IMR-90 (cell line): ENCODE measurements around the gene CD80. TPM values are rescaled to one million over a fixed set of nuclear protein-coding genes. Genes with fewer than 3 reads are reported as not detected.

Experiments used
- ATAC-seq: fragments of 200-7000 bp; cut with Tn5 transposase; 2 replicates; pipeline ENCODE4 v1.9.1; 2020; ENCODE audit warnings: low read depth, mild to moderate bottlenecking, moderate library complexity
- BruUV-seq: library from RNA; stranded (reverse); fragments of 400-500 nt; replicated peaks from 2 replicates; lab custom pipeline; 2021; lab: Mats Ljungman, UMichigan
- CTCF ChIA-PET: fragments of 300-600 bp; formaldehyde crosslinking; extraction: SDS; loops from one replicate; lab custom pipeline; 2021; ENCODE audit warnings: antibody characterized with exemption; lab: Yijun Ruan, JAX
- POLR2A ChIA-PET: fragments of 300-600 bp; sonication (Branson Sonifier 250); formaldehyde crosslinking; loops from one replicate; lab custom pipeline; 2022; ENCODE audit warnings: antibody characterized with exemption; ENCODE audit not compliant: unreplicated experiment; lab: Charles Lee
- DNase-seq: peaks from one replicate; pipeline ENCODE4 v3.0.0; 2013
- H2AFZ ChIP-seq: replicated peaks from 2 replicates; pipeline ENCODE3; 2013; ENCODE audit warnings: low read length, mild to moderate bottlenecking; ENCODE audit not compliant: poor library complexity
- H2AK5ac ChIP-seq: 2 replicates; pipeline ENCODE4 v1.6.1; 2013; ENCODE audit warnings: low read depth, low read length, inconsistent platforms
- H2AK9ac ChIP-seq: replicated peaks from 2 replicates; pipeline ENCODE3; 2013; ENCODE audit warnings: mild to moderate bottlenecking, low read depth, low read length, moderate library complexity; ENCODE audit not compliant: poor library complexity
- H2BK120ac ChIP-seq: 2 replicates; pipeline ENCODE4 v1.6.1; 2013; ENCODE audit warnings: low read depth, low read length, inconsistent platforms
- H2BK15ac ChIP-seq: 3 replicates; pipeline ENCODE4 v1.6.1; 2013; ENCODE audit warnings: low read depth, low read length, inconsistent platforms
- H2BK20ac ChIP-seq: 2 replicates; pipeline ENCODE4 v1.6.1; 2013; ENCODE audit warnings: low read depth, mild to moderate bottlenecking, inconsistent platforms, low read length, moderate library complexity
- H2BK5ac ChIP-seq: 2 replicates; pipeline ENCODE4 v1.6.1; 2013; ENCODE audit warnings: mild to moderate bottlenecking, low read depth, low read length, inconsistent platforms; ENCODE audit not compliant: poor library complexity, severe bottlenecking
- H3K14ac ChIP-seq: replicated peaks from 2 replicates; pipeline ENCODE4 v1.6.1; 2013; ENCODE audit warnings: low read depth, low read length, inconsistent platforms
- H3K18ac ChIP-seq: 2 replicates; pipeline ENCODE4 v1.6.1; 2013; ENCODE audit warnings: low read depth, low read length, control low read depth
- H3K23ac ChIP-seq: 2 replicates; pipeline ENCODE4 v1.6.1; 2013; ENCODE audit warnings: low read depth, low read length, inconsistent platforms
- H3K27ac ChIP-seq: 2 replicates; pipeline ENCODE4 v1.5.1; 2013; ENCODE audit warnings: mild to moderate bottlenecking, control low read depth, low read length; ENCODE audit not compliant: insufficient read depth
- H3K27me3 ChIP-seq: 2 replicates; pipeline ENCODE4 v1.6.1; 2013; ENCODE audit warnings: low read length; ENCODE audit not compliant: control insufficient read depth, insufficient read depth
- H3K36me3 ChIP-seq: 2 replicates; pipeline ENCODE4 v1.6.1; 2013; ENCODE audit warnings: low read length, mixed read lengths; ENCODE audit not compliant: control insufficient read depth, insufficient read depth
- H3K4ac ChIP-seq: 2 replicates; pipeline ENCODE4 v1.6.1; 2013; ENCODE audit warnings: low read depth, low read length, inconsistent platforms
- H3K4me1 ChIP-seq: 2 replicates; pipeline ENCODE4 v1.6.1; 2013; ENCODE audit warnings: low read length, mixed read lengths; ENCODE audit not compliant: control insufficient read depth, insufficient read depth
- H3K4me2 ChIP-seq: 2 replicates; pipeline ENCODE4 v1.6.1; 2013; ENCODE audit warnings: low read depth, mild to moderate bottlenecking, control low read depth, low read length, moderate library complexity
- H3K4me3 ChIP-seq: 2 replicates; pipeline ENCODE4 v1.5.1; 2013; ENCODE audit warnings: low read depth, mild to moderate bottlenecking, control low read depth, low read length, moderate library complexity; ENCODE audit not compliant: insufficient read depth
- H3K56ac ChIP-seq: 2 replicates; pipeline ENCODE4 v1.6.1; 2013; ENCODE audit warnings: low read length, inconsistent platforms; ENCODE audit not compliant: insufficient read depth; ENCODE audit errors: extremely low read depth
- H3K79me1 ChIP-seq, 2 experiments: 2 replicates each; pipeline ENCODE4 v1.6.1; 2013; ENCODE audit warnings: low read length in 2 of 2, inconsistent platforms in 1 of 2, low read depth in 1 of 2
- H3K9ac ChIP-seq: 2 replicates; pipeline ENCODE4 v1.6.1; 2013; ENCODE audit warnings: low read depth, low read length, control low read depth
- H3K9me1 ChIP-seq: 2 replicates; pipeline ENCODE4 v1.6.1; 2013; ENCODE audit warnings: low read length, inconsistent platforms; ENCODE audit not compliant: insufficient read depth
- H3K9me3 ChIP-seq: 2 replicates; pipeline ENCODE4 v1.6.1; 2013; ENCODE audit warnings: low read length; ENCODE audit not compliant: control insufficient read depth, insufficient read depth
- H4K20me1 ChIP-seq: 2 replicates; pipeline ENCODE4 v1.6.1; 2013; ENCODE audit warnings: low read length, inconsistent platforms; ENCODE audit not compliant: insufficient read depth
- H4K5ac ChIP-seq: 2 replicates; pipeline ENCODE4 v1.6.1; 2013; ENCODE audit warnings: mild to moderate bottlenecking, low read depth, low read length, control low read depth
- H4K8ac ChIP-seq, 2 experiments: 2 replicates each; pipeline ENCODE4 v1.6.1; 2013; ENCODE audit warnings: low read depth in 2 of 2, low read length in 2 of 2, control low read depth in 1 of 2, inconsistent platforms in 1 of 2
- H4K91ac ChIP-seq: 2 replicates; pipeline ENCODE4 v1.6.1; 2013; ENCODE audit warnings: low read depth, low read length, inconsistent platforms; ENCODE audit not compliant: insufficient read depth
- CHD1 ChIP-seq: IDR thresholded peaks from 2 replicates; pipeline ENCODE4 v1.6.1; 2012; ENCODE audit warnings: low read depth, low read length, improper control_type of control experiment
- WGBS, 2 experiments: methylation state at CpG; one replicate each; pipeline versions ENCODE4 v1.1.5 to v1.1.7; 2013; ENCODE audit warnings: missing lambda C conversion rate in 2 of 2; ENCODE audit not compliant: insufficient read length in 1 of 2; ENCODE audit errors: extremely low coverage in 2 of 2; 5-methylcytosine and 5-hydroxymethylcytosine counted together
- dilution Hi-C: fragments of 300-500 bp; cut with HindIII; formaldehyde crosslinking; loops from one replicate; pipeline ENCODE4 v1.14.3; 2018; ENCODE audit warnings: low sequenced_read_pairs; ENCODE audit not compliant: unreplicated experiment
- in situ Hi-C: fragments of 300-500 bp; cut with MboI; formaldehyde crosslinking; loops from 3 replicates; pipeline ENCODE4 v1.14.3; 2019; ENCODE audit warnings: low sequenced_read_pairs, inconsistent platforms, mixed read lengths
- intact Hi-C: fragments of 100-400 bp; cut with micrococcal nuclease; formaldehyde crosslinking; loops from 2 replicates; pipeline ENCODE4 v1.10.0; 2022
- polyA plus RNA-seq, 3 experiments: library from polyadenylated mRNA; depleted of rRNA; stranded (reverse); fragments of >200 nt; gene quantifications; 2 replicates each; pipeline ENCODE4 v1.2.3, GENCODE V29; 2012; ENCODE audit warnings: low replicate concordance in 1 of 3
- total RNA-seq: library from RNA; depleted of rRNA; stranded (reverse); fragments of >200 nt; gene quantifications from 2 replicates; pipeline ENCODE4 v1.2.3, GENCODE V29; 2012

Gene CD80
- total and polyA plus RNA-seq, 2 of the 4 experiments (the other 2 are of a cell fraction): not detected

- ChIA-PET CTCF (no interaction called here), POLR2A (no interaction called here)
- no peak overlapping the region for H2BK120ac ChIP-seq
Measured at GRCh38 chr3:119582178-119582577, 22.8 kb upstream of the CD80 start.

More at GRCh38 chr3:119582178-119582577, 22.8 kb upstream of the CD80 start:
- WGBS, 2 experiments: 92% methylated on average over 2 of the region's 6 CpGs; no CpG with 5 or more reads in 1 of the 2 experiments
- Histone ChIP-seq H3K18ac (no peak overlapping the region), H2BK20ac (no peak overlapping the region), H4K8ac (no peak overlapping the region), H4K20me1 (no peaks in the 10 kb centered on the region), H4K5ac (no peak overlapping the region), H2AK5ac (no peak overlapping the region), H3K9me3 (no peaks in the 10 kb centered on the region), H2BK15ac (no peak overlapping the region), H3K27me3 (peaks cover 3% of the 10 kb centered on the region), H3K4me1 (no peaks in the 10 kb centered on the region), H3K79me1 (no peaks in the 10 kb centered on the region), H3K4me2 (no peak overlapping the region), H4K91ac (no peak overlapping the region), H3K27ac (no peak overlapping the region), H3K14ac (no peak overlapping the region), H3K4ac (no peak overlapping the region), H2AK9ac (no peak overlapping the region), H3K36me3 (no peaks in the 10 kb centered on the region), H3K23ac (no peak overlapping the region), H3K9me1 (no peaks in the 10 kb centered on the region; the same call in 1 of the 2 replicates), H3K9ac (no peak overlapping the region), H3K4me3 (no peak overlapping the region), H3K56ac (no peak overlapping the region), H2BK5ac (no peak overlapping the region), H2AFZ (no peak overlapping the region)
- no TSS peak for BruUV-seq
- ATAC-seq (no peak), DNase-seq (peak; percentile 43)
- no peak for TF ChIP-seq CHD1
- in situ Hi-C loops: loop anchor here (25.0 kb wide), 1 partner anchor 695 kb away; no protein-coding TSS in a partner anchor
- dilution Hi-C loops: no loop called here
- intact Hi-C loops: no loop called here
